Fibroblast of lung (primary cell): ENCODE results near the gene CFD. TPM values are rescaled to one million over a fixed set of nuclear protein-coding genes. Genes with fewer than 3 reads are reported as not detected.
"Not testable (repeated sequence)": the region's sequence is repeated elsewhere in the genome, so short reads cannot be mapped to it uniquely, and the experiment has no call there.

ENCODE experiments used
- DNase-seq, 2 donors: peaks; one replicate each; pipeline versions ENCODE4 v3.0.0 to v3.0.0-alpha.2; 2010; ENCODE audit warnings: low read depth in 2 of 2
- H2AFZ ChIP-seq: 2 replicates; pipeline ENCODE4 v1.5.1; 2012; ENCODE audit warnings: low read length, control low read depth, inconsistent platforms
- H3K27ac ChIP-seq: 2 replicates; pipeline ENCODE4 v1.5.1; 2011; ENCODE audit warnings: low read length, control low read depth; ENCODE audit not compliant: insufficient read depth
- H3K27me3 ChIP-seq: 2 replicates; pipeline ENCODE4 v1.5.1; 2011; ENCODE audit warnings: mild to moderate bottlenecking, low read length; ENCODE audit not compliant: control insufficient read depth, insufficient read depth
- H3K36me3 ChIP-seq: 2 replicates; pipeline ENCODE4 v1.5.1; 2011; ENCODE audit warnings: low read length; ENCODE audit not compliant: control insufficient read depth, insufficient read depth
- H3K4me1 ChIP-seq: 2 replicates; pipeline ENCODE4 v1.5.1; 2011; ENCODE audit warnings: low read length; ENCODE audit not compliant: control insufficient read depth, insufficient read depth; ENCODE audit errors: extremely low read depth
- H3K4me2 ChIP-seq: 2 replicates; pipeline ENCODE4 v1.5.1; 2011; ENCODE audit warnings: low read length, control low read depth; ENCODE audit not compliant: insufficient read depth; ENCODE audit errors: extremely low read depth
- H3K4me3 ChIP-seq, 4 experiments: fragments of 200-600 bp in 1 of 4; sonication (generic) in 1 of 4; replicated peaks in 1 of 4; 2 replicates each; pipeline ENCODE4 v1.5.1; 2011 to 2016; ENCODE audit warnings: low read length in 4 of 4, low read depth in 3 of 4, mild to moderate bottlenecking in 3 of 4, control low read depth in 2 of 4, inconsistent platforms in 1 of 4, mixed read lengths in 1 of 4; ENCODE audit not compliant: insufficient read depth in 1 of 4; ENCODE audit errors: control extremely low read depth in 1 of 4
- H3K79me2 ChIP-seq: 2 replicates; pipeline ENCODE4 v1.5.1; 2012; ENCODE audit warnings: mild to moderate bottlenecking, low read length, inconsistent platforms; ENCODE audit not compliant: control insufficient read depth, insufficient read depth
- H3K9ac ChIP-seq: 2 replicates; pipeline ENCODE4 v1.5.1; 2011; ENCODE audit warnings: mild to moderate bottlenecking, low read length, control low read depth; ENCODE audit not compliant: insufficient read depth
- H3K9me3 ChIP-seq: 2 replicates; pipeline ENCODE4 v1.5.1; 2012; ENCODE audit warnings: low read depth, low read length; ENCODE audit not compliant: control insufficient read depth, insufficient read depth
- H4K20me1 ChIP-seq: 2 replicates; pipeline ENCODE4 v1.5.1; 2011; ENCODE audit warnings: low read length; ENCODE audit not compliant: control insufficient read depth, insufficient read depth; ENCODE audit errors: extremely low read depth
- EZH2 ChIP-seq: IDR thresholded peaks from 2 replicates; pipeline ENCODE4 v1.5.1; 2012; ENCODE audit warnings: low read length, control low read depth, mild to moderate bottlenecking; ENCODE audit errors: missing control alignments
- polyA plus RNA-seq, 2 donors: library from polyadenylated mRNA; depleted of rRNA in 1 of 2; stranded (reverse) in 1 of 2; unstranded in 1 of 2; fragments of >200 nt; gene quantifications; 2 replicates each; pipeline ENCODE4 v1.2.1, GENCODE V29; 2011 to 2012; ENCODE audit warnings: missing spikeins in 1 of 2
- total RNA-seq: library from RNA; depleted of rRNA; stranded (reverse); fragments of >200 nt; gene quantifications from 2 replicates; pipeline ENCODE4 v1.2.1, GENCODE V29; 2014
- TF ChIP-seq, protein P1 (sequence below), 2 donors: IDR thresholded peaks in 1 of 2; conservative IDR thresholded peaks in 1 of 2; 1 replicate in 1 of 2; 2 replicates in 1 of 2; pipeline ENCODE4 v1.5.1; 2011 to 2012; ENCODE audit warnings: low read length in 2 of 2, control low read depth in 1 of 2, inconsistent platforms in 1 of 2, low read depth in 1 of 2, mild to moderate bottlenecking in 1 of 2

CFD gene
- total and polyA plus RNA-seq, 2 donors (not counting 1 experiment from before 2014, with no cell fraction given), result 1.00 to 18.8 TPM

- no peak overlapping the region for H3K27ac ChIP-seq
- H3K27me3 ChIP-seq, result peaks cover 19% of the 10 kb centered on the region
- no peaks in the 10 kb centered on the region for H3K9me3 ChIP-seq
- no peaks in the 10 kb centered on the region for H4K20me1 ChIP-seq
- H3K9ac ChIP-seq, result no peak overlapping the region
- TF ChIP-seq, protein P1, sequence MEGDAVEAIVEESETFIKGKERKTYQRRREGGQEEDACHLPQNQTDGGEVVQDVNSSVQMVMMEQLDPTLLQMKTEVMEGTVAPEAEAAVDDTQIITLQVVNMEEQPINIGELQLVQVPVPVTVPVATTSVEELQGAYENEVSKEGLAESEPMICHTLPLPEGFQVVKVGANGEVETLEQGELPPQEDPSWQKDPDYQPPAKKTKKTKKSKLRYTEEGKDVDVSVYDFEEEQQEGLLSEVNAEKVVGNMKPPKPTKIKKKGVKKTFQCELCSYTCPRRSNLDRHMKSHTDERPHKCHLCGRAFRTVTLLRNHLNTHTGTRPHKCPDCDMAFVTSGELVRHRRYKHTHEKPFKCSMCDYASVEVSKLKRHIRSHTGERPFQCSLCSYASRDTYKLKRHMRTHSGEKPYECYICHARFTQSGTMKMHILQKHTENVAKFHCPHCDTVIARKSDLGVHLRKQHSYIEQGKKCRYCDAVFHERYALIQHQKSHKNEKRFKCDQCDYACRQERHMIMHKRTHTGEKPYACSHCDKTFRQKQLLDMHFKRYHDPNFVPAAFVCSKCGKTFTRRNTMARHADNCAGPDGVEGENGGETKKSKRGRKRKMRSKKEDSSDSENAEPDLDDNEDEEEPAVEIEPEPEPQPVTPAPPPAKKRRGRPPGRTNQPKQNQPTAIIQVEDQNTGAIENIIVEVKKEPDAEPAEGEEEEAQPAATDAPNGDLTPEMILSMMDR (conservative IDR thresholded peaks at IDR 0.05 in 1 of 2, IDR thresholded peaks at IDR 0.05 in 1 of 2; ENCODE audit: low read depth in 1 of 2, low read length in 2 of 2), result no peak
- TF ChIP-seq EZH2, result no peak
- DNase-seq, result no peak
- peaks cover 3% of the 10 kb centered on the region for H3K4me1 ChIP-seq
- H3K4me2 ChIP-seq, result no peak overlapping the region
- H3K36me3 ChIP-seq, result no peaks in the 10 kb centered on the region
- no peaks in the 10 kb centered on the region for H3K79me2 ChIP-seq
- no peak overlapping the region for H3K4me3 ChIP-seq
- H2AFZ ChIP-seq, result no peak overlapping the region
Observed at GRCh38 chr19:845707-846521, 13.6 kb upstream of the CFD start.

DNA sequence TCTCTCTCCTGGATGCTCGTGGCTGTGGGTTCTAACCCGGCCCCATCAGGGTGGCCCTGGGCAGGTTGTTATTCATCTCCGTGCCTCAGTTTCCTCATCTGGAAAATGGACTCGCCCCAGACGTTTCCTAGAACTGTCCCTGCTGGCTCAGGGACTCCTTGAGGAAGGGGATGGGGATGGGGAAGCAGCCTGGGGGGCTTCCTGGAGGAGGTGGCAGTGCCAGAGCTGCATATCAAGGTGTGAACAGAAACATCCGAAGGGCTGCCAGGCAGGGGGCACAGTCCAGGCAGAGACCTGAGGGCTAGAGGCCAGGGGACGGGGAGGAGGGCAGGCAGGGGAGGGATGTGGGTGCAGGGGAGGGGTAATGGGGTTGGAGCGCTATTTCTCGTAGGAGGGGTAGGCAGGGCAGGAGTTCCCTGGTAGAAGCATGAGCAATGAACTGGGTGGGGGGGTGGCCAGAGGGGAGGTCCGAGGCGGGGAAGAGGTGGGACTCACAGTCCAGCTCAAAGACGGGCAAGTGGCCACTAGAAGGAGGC, 11.0 kb upstream of the CFD start:
- no peak overlapping the region for H3K4me2 ChIP-seq
- no peak overlapping the region for H3K9ac ChIP-seq

DNA sequence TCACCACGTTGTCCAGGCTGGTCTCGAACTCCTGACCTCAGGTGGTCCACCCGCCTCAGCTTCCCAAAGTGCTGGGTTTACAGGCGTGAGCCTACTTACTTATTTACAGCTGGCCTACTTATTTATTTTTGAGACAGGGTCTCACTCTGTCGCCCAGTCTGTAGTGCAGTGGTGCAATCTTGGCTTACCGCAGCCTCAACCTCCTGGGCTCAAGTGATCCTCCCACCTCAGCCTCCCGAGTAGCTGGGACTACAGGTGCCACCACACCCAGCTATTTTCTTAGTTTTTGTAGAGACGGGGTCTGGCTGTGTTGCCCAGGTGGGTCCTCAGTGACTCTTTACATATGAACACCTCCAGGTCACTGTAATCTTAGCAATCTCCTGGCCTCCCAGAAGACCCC, 10.3 kb upstream of the CFD start:
- not testable (repeated sequence) for H2AFZ ChIP-seq, H3K9me3 ChIP-seq, H3K4me3 ChIP-seq, H3K36me3 ChIP-seq, H3K27ac ChIP-seq, H3K4me2 ChIP-seq, H4K20me1 ChIP-seq, H3K9ac ChIP-seq, DNase-seq, H3K4me1 ChIP-seq, H3K79me2 ChIP-seq
- peaks cover 11% of the 10 kb centered on the region for H3K27me3 ChIP-seq

More for the DNA sequence above, 11.0 kb upstream of the CFD start:
- no peak for DNase-seq
- H3K4me3 ChIP-seq, result no peak overlapping the region
- no peak overlapping the region for H2AFZ ChIP-seq
- H4K20me1 ChIP-seq, result no peaks in the 10 kb centered on the region
- H3K9me3 ChIP-seq, result no peaks in the 10 kb centered on the region
- H3K27me3 ChIP-seq, result peaks cover 15% of the 10 kb centered on the region
- H3K36me3 ChIP-seq, result no peaks in the 10 kb centered on the region
- no peaks in the 10 kb centered on the region for H3K79me2 ChIP-seq
- no peak overlapping the region for H3K27ac ChIP-seq
- no peak for TF ChIP-seq EZH2
- TF ChIP-seq, protein P1 (conservative IDR thresholded peaks at IDR 0.05 in 1 of 2, IDR thresholded peaks at IDR 0.05 in 1 of 2; ENCODE audit: low read depth in 1 of 2, low read length in 2 of 2), result no peak
- peaks cover 6% of the 10 kb centered on the region for H3K4me1 ChIP-seq
